Astrocyte (in vitro differentiated cells and primary cell): Measurements from ENCODE around the gene ATIC.
"Not testable (repeated sequence)": the region's sequence is repeated elsewhere in the genome, so short reads cannot be mapped to it uniquely, and the experiment has no call there.

Experiments
- EZH2 ChIP-seq: IDR thresholded peaks from 2 replicates; pipeline ENCODE4 v1.6.1; 2012; ENCODE audit warnings: mild to moderate bottlenecking, low read length, inconsistent platforms; ENCODE audit not compliant: insufficient read depth
- TF ChIP-seq, protein P1 (sequence below): IDR thresholded peaks from 2 replicates; pipeline ENCODE4 v1.5.1; 2011; ENCODE audit warnings: low read depth, mild to moderate bottlenecking, inconsistent platforms, low read length, moderate library complexity; ENCODE audit not compliant: insufficient read depth

DNA sequence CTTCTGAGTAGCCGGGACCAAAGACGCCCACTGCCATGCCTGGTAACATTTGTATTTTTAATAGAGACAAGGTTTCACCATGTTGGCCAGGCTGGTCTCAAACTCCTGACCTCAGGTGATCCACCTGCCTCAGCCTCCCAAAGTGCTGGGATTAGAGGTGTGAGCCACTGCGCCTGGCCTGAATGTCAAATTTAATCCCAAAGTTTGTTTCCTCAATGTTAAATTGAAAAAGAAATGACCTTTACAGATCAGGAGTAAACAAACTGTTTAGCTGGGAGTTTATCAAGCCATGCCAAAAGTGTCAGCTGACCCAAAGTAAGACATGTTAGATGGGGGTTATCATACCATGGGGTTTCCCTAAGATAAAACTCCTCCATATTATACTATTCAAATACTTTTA is 48.2 kb downstream of the ATIC start:
- TF ChIP-seq, protein P1, sequence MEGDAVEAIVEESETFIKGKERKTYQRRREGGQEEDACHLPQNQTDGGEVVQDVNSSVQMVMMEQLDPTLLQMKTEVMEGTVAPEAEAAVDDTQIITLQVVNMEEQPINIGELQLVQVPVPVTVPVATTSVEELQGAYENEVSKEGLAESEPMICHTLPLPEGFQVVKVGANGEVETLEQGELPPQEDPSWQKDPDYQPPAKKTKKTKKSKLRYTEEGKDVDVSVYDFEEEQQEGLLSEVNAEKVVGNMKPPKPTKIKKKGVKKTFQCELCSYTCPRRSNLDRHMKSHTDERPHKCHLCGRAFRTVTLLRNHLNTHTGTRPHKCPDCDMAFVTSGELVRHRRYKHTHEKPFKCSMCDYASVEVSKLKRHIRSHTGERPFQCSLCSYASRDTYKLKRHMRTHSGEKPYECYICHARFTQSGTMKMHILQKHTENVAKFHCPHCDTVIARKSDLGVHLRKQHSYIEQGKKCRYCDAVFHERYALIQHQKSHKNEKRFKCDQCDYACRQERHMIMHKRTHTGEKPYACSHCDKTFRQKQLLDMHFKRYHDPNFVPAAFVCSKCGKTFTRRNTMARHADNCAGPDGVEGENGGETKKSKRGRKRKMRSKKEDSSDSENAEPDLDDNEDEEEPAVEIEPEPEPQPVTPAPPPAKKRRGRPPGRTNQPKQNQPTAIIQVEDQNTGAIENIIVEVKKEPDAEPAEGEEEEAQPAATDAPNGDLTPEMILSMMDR = not testable (repeated sequence)
- TF ChIP-seq EZH2 = not testable (repeated sequence)
